ENCODE measurements around the gene RNF123.
A peak's percentile ranks its signal among the peaks of the same experiment; 100 is the strongest.

- no peak for TF ChIP-seq EGR1 (IDR thresholded peaks at IDR 0.05; ENCODE audit: low read depth)
- TF ChIP-seq, protein P1, sequence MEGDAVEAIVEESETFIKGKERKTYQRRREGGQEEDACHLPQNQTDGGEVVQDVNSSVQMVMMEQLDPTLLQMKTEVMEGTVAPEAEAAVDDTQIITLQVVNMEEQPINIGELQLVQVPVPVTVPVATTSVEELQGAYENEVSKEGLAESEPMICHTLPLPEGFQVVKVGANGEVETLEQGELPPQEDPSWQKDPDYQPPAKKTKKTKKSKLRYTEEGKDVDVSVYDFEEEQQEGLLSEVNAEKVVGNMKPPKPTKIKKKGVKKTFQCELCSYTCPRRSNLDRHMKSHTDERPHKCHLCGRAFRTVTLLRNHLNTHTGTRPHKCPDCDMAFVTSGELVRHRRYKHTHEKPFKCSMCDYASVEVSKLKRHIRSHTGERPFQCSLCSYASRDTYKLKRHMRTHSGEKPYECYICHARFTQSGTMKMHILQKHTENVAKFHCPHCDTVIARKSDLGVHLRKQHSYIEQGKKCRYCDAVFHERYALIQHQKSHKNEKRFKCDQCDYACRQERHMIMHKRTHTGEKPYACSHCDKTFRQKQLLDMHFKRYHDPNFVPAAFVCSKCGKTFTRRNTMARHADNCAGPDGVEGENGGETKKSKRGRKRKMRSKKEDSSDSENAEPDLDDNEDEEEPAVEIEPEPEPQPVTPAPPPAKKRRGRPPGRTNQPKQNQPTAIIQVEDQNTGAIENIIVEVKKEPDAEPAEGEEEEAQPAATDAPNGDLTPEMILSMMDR (IDR thresholded peaks at IDR 0.05 in 2 of 3, conservative IDR thresholded peaks at IDR 0.05 in 1 of 3; ENCODE audit: borderline replicate concordance in 1 of 3, insufficient read depth in 1 of 3, low read depth in 2 of 3, low read length in 2 of 3) = no peak
- TF ChIP-seq ATF3 (IDR thresholded peaks at IDR 0.05) = no peak
- TF ChIP-seq CEBPB (IDR thresholded peaks at IDR 0.05; ENCODE audit: low read depth) = no peak
- TF ChIP-seq POLR2A (IDR thresholded peaks at IDR 0.05; ENCODE audit: borderline replicate concordance, extremely low read depth, insufficient read depth, insufficient read length) = peak; percentile 24
- no peak for TF ChIP-seq RAD21 (IDR thresholded peaks at IDR 0.05; ENCODE audit: low read depth)
- no peak for TF ChIP-seq FOSL1 (IDR thresholded peaks at IDR 0.05; ENCODE audit: low read depth)
- no peak for TF ChIP-seq YY1 (IDR thresholded peaks at IDR 0.05; ENCODE audit: extremely low read depth, insufficient replicate concordance, low read depth, low read length)
- TF ChIP-seq EZH2 (IDR thresholded peaks at IDR 0.05) = no peak
- TF ChIP-seq ZNF274 (IDR thresholded peaks at IDR 0.05; ENCODE audit: low read depth, low read length) = no peak
- no peak for TF ChIP-seq REST (IDR thresholded peaks at IDR 0.05; ENCODE audit: low read depth)
- TF ChIP-seq ZFX (IDR thresholded peaks at IDR 0.05) = peak; percentile 75; the same call in 1 of the 2 replicates
Measured at GRCh38 chr3:49674497-49674983, 14.8 kb upstream of the RNF123 start.

All from HCT116 (cell line).